HAP-1 (cell line): Measurements from ENCODE around the gene SNTG2.

Source experiments
- DNase-seq, 2 experiments: peaks; one replicate each; pipeline ENCODE4 v3.0.0-alpha.2; 2016 to 2020; ENCODE audit warnings: low spot score in 2 of 2
- H3K27me3 ChIP-seq: fragments of 250-450 bp; sonication (Bioruptor Pico); 2 replicates; pipeline ENCODE4 v1.5.1; 2020; ENCODE audit warnings: low read depth, mild to moderate bottlenecking, moderate library complexity
- H3K36me3 ChIP-seq: fragments of 250-450 bp; sonication (Bioruptor Pico); replicated peaks from 2 replicates; pipeline ENCODE4 v1.5.1; 2020; ENCODE audit warnings: mild to moderate bottlenecking
- H3K4me1 ChIP-seq: fragments of 250-450 bp; sonication (Bioruptor Pico); 2 replicates; pipeline ENCODE4 v1.5.1; 2020; ENCODE audit warnings: mild to moderate bottlenecking
- H3K4me3 ChIP-seq: fragments of 250-450 bp; sonication (Bioruptor Pico); 2 replicates; pipeline ENCODE4 v1.5.1; 2020; ENCODE audit warnings: mild to moderate bottlenecking, moderate library complexity
- H3K9me3 ChIP-seq: fragments of 250-450 bp; sonication (Bioruptor Pico); 2 replicates; pipeline ENCODE4 v1.5.1; 2020; ENCODE audit warnings: mild to moderate bottlenecking, moderate library complexity
- in situ Hi-C: fragments of 300-500 bp; cut with MboI; formaldehyde crosslinking; loops from 3 replicates; pipeline ENCODE4 v1.14.3; 2020; ENCODE audit warnings: low sequenced_read_pairs, inconsistent platforms, mixed read lengths

Gene SNTG2

GRCh38 chr2:1011006-1011405, 60.4 kb downstream of the SNTG2 start:
- Histone ChIP-seq H3K4me1 (no peaks in the 10 kb centered on the region), H3K4me3 (no peak overlapping the region), H3K9me3 (no peaks in the 10 kb centered on the region), H3K27me3 (no peaks in the 10 kb centered on the region), H3K36me3 (no peaks in the 10 kb centered on the region; the same call in 1 of the 2 replicates)
- DNase-seq = no peak
- in situ Hi-C loops = no loop called here

- in situ Hi-C loops = no loop called here
- no peak for DNase-seq
- H3K9me3 ChIP-seq = no peaks in the 10 kb centered on the region
- H3K27me3 ChIP-seq = no peaks in the 10 kb centered on the region
- H3K4me3 ChIP-seq = no peak overlapping the region
- no peaks in the 10 kb centered on the region for H3K4me1 ChIP-seq
- H3K36me3 ChIP-seq = no peaks in the 10 kb centered on the region; the same call in 1 of the 2 replicates
These were observed 61.3 kb downstream of the SNTG2 start for GRCh38 chr2:1011985-1012384.

- no peaks in the 10 kb centered on the region for H3K4me1 ChIP-seq
- in situ Hi-C loops = no loop called here
- no peak overlapping the region for H3K4me3 ChIP-seq
- no peaks in the 10 kb centered on the region; the same call in 1 of the 2 replicates for H3K36me3 ChIP-seq
- DNase-seq = no peak
- no peaks in the 10 kb centered on the region for H3K9me3 ChIP-seq
- H3K27me3 ChIP-seq = no peaks in the 10 kb centered on the region
These were observed 64.2 kb downstream of the SNTG2 start for GRCh38 chr2:1014802-1015201.

- no peak overlapping the region for H3K4me3 ChIP-seq
- H3K36me3 ChIP-seq = no peaks in the 10 kb centered on the region; the same call in 1 of the 2 replicates
- no peak for DNase-seq
- H3K9me3 ChIP-seq = no peaks in the 10 kb centered on the region
- H3K27me3 ChIP-seq = no peaks in the 10 kb centered on the region
- in situ Hi-C loops = no loop called here
- no peaks in the 10 kb centered on the region for H3K4me1 ChIP-seq
These were observed 65.9 kb downstream of the SNTG2 start for GRCh38 chr2:1016500-1016899.

- Histone ChIP-seq H3K4me3 (no peak overlapping the region), H3K4me1 (no peaks in the 10 kb centered on the region), H3K9me3 (no peaks in the 10 kb centered on the region), H3K36me3 (no peaks in the 10 kb centered on the region; the same call in 1 of the 2 replicates), H3K27me3 (no peaks in the 10 kb centered on the region)
- no peak for DNase-seq
- in situ Hi-C loops = no loop called here
These were observed 67.2 kb downstream of the SNTG2 start for GRCh38 chr2:1017827-1018226.

GRCh38 chr2:1020206-1020605, 69.6 kb downstream of the SNTG2 start:
- H3K4me3 ChIP-seq = no peak overlapping the region
- no peaks in the 10 kb centered on the region; the same call in 1 of the 2 replicates for H3K36me3 ChIP-seq
- no peak for DNase-seq
- no peaks in the 10 kb centered on the region for H3K4me1 ChIP-seq
- no peaks in the 10 kb centered on the region for H3K27me3 ChIP-seq
- in situ Hi-C loops = no loop called here
- no peaks in the 10 kb centered on the region for H3K9me3 ChIP-seq

GRCh38 chr2:1022178-1022577, 71.5 kb downstream of the SNTG2 start:
- no peaks in the 10 kb centered on the region for H3K36me3 ChIP-seq
- H3K4me1 ChIP-seq = no peaks in the 10 kb centered on the region
- no peak overlapping the region for H3K4me3 ChIP-seq
- H3K27me3 ChIP-seq = no peaks in the 10 kb centered on the region
- DNase-seq = no peak
- H3K9me3 ChIP-seq = no peaks in the 10 kb centered on the region
- in situ Hi-C loops = no loop called here

- no peak for DNase-seq
- Histone ChIP-seq H3K27me3 (no peaks in the 10 kb centered on the region), H3K9me3 (no peaks in the 10 kb centered on the region), H3K36me3 (no peaks in the 10 kb centered on the region), H3K4me3 (no peak overlapping the region), H3K4me1 (no peaks in the 10 kb centered on the region)
- in situ Hi-C loops = no loop called here
These were observed 74.3 kb downstream of the SNTG2 start for GRCh38 chr2:1024981-1025380.

- no peaks in the 10 kb centered on the region for H3K27me3 ChIP-seq
- no peaks in the 10 kb centered on the region for H3K36me3 ChIP-seq
- in situ Hi-C loops = no loop called here
- H3K9me3 ChIP-seq = no peaks in the 10 kb centered on the region
- H3K4me3 ChIP-seq = no peak overlapping the region
- no peaks in the 10 kb centered on the region for H3K4me1 ChIP-seq
- no peak for DNase-seq
These were observed 75.5 kb downstream of the SNTG2 start for GRCh38 chr2:1026141-1026540.

- H3K27me3 ChIP-seq = no peaks in the 10 kb centered on the region
- in situ Hi-C loops = no loop called here
- no peaks in the 10 kb centered on the region for H3K4me1 ChIP-seq
- H3K9me3 ChIP-seq = no peaks in the 10 kb centered on the region
- no peak overlapping the region for H3K4me3 ChIP-seq
- DNase-seq = no peak
- H3K36me3 ChIP-seq = no peaks in the 10 kb centered on the region
These were observed 78.2 kb downstream of the SNTG2 start for GRCh38 chr2:1028831-1029230.

- no peak overlapping the region for H3K4me3 ChIP-seq
- H3K27me3 ChIP-seq = no peaks in the 10 kb centered on the region
- no peaks in the 10 kb centered on the region for H3K4me1 ChIP-seq
- DNase-seq = no peak
- no peaks in the 10 kb centered on the region for H3K36me3 ChIP-seq
- in situ Hi-C loops = no loop called here
- no peaks in the 10 kb centered on the region for H3K9me3 ChIP-seq
These were observed 81.4 kb downstream of the SNTG2 start for GRCh38 chr2:1032030-1032429.

GRCh38 chr2:1033069-1033468, 82.4 kb downstream of the SNTG2 start:
- in situ Hi-C loops = no loop called here
- DNase-seq = no peak
- H3K4me1 ChIP-seq = no peaks in the 10 kb centered on the region
- H3K27me3 ChIP-seq = no peaks in the 10 kb centered on the region
- no peaks in the 10 kb centered on the region for H3K9me3 ChIP-seq
- H3K4me3 ChIP-seq = no peak overlapping the region
- no peaks in the 10 kb centered on the region for H3K36me3 ChIP-seq

- no peak overlapping the region for H3K4me3 ChIP-seq
- H3K4me1 ChIP-seq = no peaks in the 10 kb centered on the region
- DNase-seq = no peak
- H3K36me3 ChIP-seq = no peaks in the 10 kb centered on the region
- in situ Hi-C loops = no loop called here
- H3K27me3 ChIP-seq = no peaks in the 10 kb centered on the region
- H3K9me3 ChIP-seq = no peaks in the 10 kb centered on the region; the same call in 1 of the 2 replicates
These were observed 86.4 kb downstream of the SNTG2 start for GRCh38 chr2:1037066-1037465.

GRCh38 chr2:1039549-1039948, 88.9 kb downstream of the SNTG2 start:
- no peak overlapping the region for H3K4me3 ChIP-seq
- no peak for DNase-seq
- no peaks in the 10 kb centered on the region for H3K4me1 ChIP-seq
- H3K36me3 ChIP-seq = no peaks in the 10 kb centered on the region
- H3K27me3 ChIP-seq = no peaks in the 10 kb centered on the region
- in situ Hi-C loops = no loop called here
- peaks cover 2% of the 10 kb centered on the region; the same call in 1 of the 2 replicates for H3K9me3 ChIP-seq
